GM18951 (cell line): Measurements from ENCODE around the gene AIFM3.
"Not testable (repeated sequence)": the region's sequence is repeated elsewhere in the genome, so short reads cannot be mapped to it uniquely, and the experiment has no call there.

Source experiments
- POLR2A ChIP-seq: IDR thresholded peaks from 4 replicates; pipeline ENCODE4 v1.6.1; 2011; ENCODE audit warnings: mild to moderate bottlenecking; ENCODE audit not compliant: insufficient read length, insufficient read depth; ENCODE audit errors: extremely low read depth
- in situ Hi-C: fragments of 300-500 bp; cut with MboI; formaldehyde crosslinking; loops from one replicate; pipeline ENCODE4 v1.12.0; 2022; ENCODE audit warnings: low sequenced_read_pairs, mixed read lengths, inconsistent platforms; ENCODE audit not compliant: unreplicated experiment

The AIFM3 gene

GRCh38 chr22:20960609-20961008 is 6.4 kb upstream of the AIFM3 start:
- no peak for TF ChIP-seq POLR2A
- in situ Hi-C loops = no loop called here

- in situ Hi-C loops = no loop called here
Observed at GRCh38 chr22:20962491-20962945, 4.5 kb upstream of the AIFM3 start.

GRCh38 chr22:20963201-20964052 is 3.6 kb upstream of the AIFM3 start:
- no peak for TF ChIP-seq POLR2A
- in situ Hi-C loops = no loop called here

More at GRCh38 chr22:20962491-20962945, 4.5 kb upstream of the AIFM3 start:
- no peak for TF ChIP-seq POLR2A

GRCh38 chr22:20964090-20964798 is 2.8 kb upstream of the AIFM3 start:
- in situ Hi-C loops = no loop called here

GRCh38 chr22:20964799-20965103 is 2.3 kb upstream of the AIFM3 start:
- TF ChIP-seq POLR2A = no peak
- in situ Hi-C loops = no loop called here

More at GRCh38 chr22:20964090-20964798, 2.8 kb upstream of the AIFM3 start:
- TF ChIP-seq POLR2A = no peak

GRCh38 chr22:20965104-20965887 is 1.8 kb upstream of the AIFM3 start:
- TF ChIP-seq POLR2A = no peak
- in situ Hi-C loops = no loop called here

GRCh38 chr22:20965888-20966855 is 883 bp upstream of the AIFM3 start:
- in situ Hi-C loops = no loop called here
- TF ChIP-seq POLR2A = no peak

GRCh38 chr22:20967697-20968211 is 699 bp downstream of the AIFM3 start:
- TF ChIP-seq POLR2A = no peak
- in situ Hi-C loops = no loop called here

- no peak for TF ChIP-seq POLR2A
- in situ Hi-C loops = no loop called here
Observed at GRCh38 chr22:20968281-20968977, 1.4 kb downstream of the AIFM3 start.

GRCh38 chr22:20970939-20971657 is 4.0 kb downstream of the AIFM3 start:
- in situ Hi-C loops = no loop called here
- TF ChIP-seq POLR2A = no peak

- in situ Hi-C loops = not testable (repeated sequence)
Observed at GRCh38 chr22:20972014-20972694, 5.1 kb downstream of the AIFM3 start.
